ENCODE measurements around the gene BCHE. TPM values are rescaled to one million over a fixed set of nuclear protein-coding genes. Genes with fewer than 3 reads are reported as not detected.
A peak's percentile ranks its signal among the peaks of the same experiment; 100 is the strongest.

The BCHE gene
- total RNA-seq, result 1 to 10 TPM in 1 of 2 donors, under 1 TPM in 1; 0.37 to 4.2 TPM
- long read RNA-seq, transcript BCHE-201 (4 exons, 2,454 nt), result major isoform, 5 of 5 reads
- long read RNA-seq, partial matches to known transcripts, result 0 of 5 reads
- long read RNA-seq, other reads (novel, unspliced or antisense), result 0 of 5 reads

DNA sequence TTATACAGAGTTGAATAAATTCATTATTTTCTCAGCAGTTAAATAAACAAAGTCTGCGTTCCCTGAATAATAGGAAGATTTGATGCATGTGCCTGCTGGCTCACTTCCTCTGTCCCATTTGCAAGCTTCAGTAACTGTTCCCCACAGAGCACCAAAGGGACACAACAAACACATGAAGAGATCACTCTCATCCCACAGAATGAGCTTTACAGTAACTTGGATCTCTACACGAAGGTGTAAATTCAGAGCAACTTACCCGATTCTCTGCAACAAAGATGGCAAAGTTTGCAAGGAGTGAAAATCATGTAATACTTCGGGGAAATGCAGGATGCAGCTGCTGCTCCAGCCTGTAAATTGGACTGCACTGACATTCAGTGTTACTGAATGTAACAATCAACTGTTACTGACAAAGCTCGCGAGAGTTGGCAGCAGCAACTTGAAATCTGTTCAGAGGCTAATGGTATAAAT lies at the start of gene BCHE:
TSS of gene BCHE (minus strand) at position 366 of the 468 bp plus-strand sequence. CDS start 6,390 bp downstream, outside the sequence.
- ATAC-seq, result no peak
- intact Hi-C loops (cut with DNase I, micrococcal nuclease), result no loop called here
- peak; percentile 4 to 32 for DNase-seq

GRCh38 chr3:165885558-165886270 lies 48.5 kb upstream of the BCHE start:
- no peak for ATAC-seq
- no peak for DNase-seq
- intact Hi-C loops (cut with DNase I, micrococcal nuclease), result no loop called here

DNA sequence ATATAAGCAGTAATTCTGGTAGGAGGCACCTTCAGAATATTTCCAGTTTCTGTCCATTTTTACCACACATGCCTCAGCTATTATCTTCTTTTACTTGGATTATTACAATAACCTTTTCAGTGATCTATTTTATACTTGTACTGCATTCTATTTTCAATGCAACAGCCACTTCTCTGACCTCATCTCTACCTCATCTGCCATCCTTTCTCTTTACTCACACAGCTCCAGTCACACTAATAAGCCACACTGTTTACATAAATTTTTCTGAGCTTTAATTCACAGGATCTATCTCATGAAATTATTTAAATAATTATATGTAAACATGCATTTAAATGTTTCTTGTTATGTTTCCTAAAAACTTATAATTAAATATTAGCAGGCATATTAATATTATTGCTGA lies 47.3 kb upstream of the BCHE start:
- intact Hi-C loops (cut with DNase I, micrococcal nuclease), result no loop called here
- ATAC-seq (no peak), DNase-seq (no peak)

- ATAC-seq, result no peak
- no peak for DNase-seq
- intact Hi-C loops (cut with DNase I, micrococcal nuclease), result no loop called here
Observed at GRCh38 chr3:165883863-165884478, 46.7 kb upstream of the BCHE start.

- ATAC-seq, result no peak
- intact Hi-C loops (cut with DNase I, micrococcal nuclease), result no loop called here
- DNase-seq, result no peak
Observed at GRCh38 chr3:165883117-165883516, 45.9 kb upstream of the BCHE start.

DNA sequence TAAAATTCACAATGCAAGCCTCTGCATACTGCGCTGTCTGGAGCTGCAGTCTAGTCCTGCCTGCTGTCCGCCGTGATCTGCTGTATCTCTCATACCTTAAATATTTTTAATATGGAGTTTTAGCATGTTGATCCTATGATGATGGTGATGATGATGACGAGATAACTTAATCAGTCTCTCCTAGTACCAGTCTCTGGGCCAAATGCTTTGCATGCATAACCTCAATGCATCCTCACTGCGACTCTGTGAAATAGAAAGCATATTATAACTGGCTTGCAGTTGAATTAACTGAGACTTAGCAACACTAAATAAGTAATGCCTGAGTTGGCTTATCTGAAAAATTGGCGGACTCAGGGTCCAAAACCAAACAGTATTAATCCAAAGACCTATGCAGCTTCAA lies 38.4 kb upstream of the BCHE start:
- intact Hi-C loops (cut with DNase I, micrococcal nuclease), result no loop called here
- DNase-seq, result no peak
- ATAC-seq, result no peak

DNA sequence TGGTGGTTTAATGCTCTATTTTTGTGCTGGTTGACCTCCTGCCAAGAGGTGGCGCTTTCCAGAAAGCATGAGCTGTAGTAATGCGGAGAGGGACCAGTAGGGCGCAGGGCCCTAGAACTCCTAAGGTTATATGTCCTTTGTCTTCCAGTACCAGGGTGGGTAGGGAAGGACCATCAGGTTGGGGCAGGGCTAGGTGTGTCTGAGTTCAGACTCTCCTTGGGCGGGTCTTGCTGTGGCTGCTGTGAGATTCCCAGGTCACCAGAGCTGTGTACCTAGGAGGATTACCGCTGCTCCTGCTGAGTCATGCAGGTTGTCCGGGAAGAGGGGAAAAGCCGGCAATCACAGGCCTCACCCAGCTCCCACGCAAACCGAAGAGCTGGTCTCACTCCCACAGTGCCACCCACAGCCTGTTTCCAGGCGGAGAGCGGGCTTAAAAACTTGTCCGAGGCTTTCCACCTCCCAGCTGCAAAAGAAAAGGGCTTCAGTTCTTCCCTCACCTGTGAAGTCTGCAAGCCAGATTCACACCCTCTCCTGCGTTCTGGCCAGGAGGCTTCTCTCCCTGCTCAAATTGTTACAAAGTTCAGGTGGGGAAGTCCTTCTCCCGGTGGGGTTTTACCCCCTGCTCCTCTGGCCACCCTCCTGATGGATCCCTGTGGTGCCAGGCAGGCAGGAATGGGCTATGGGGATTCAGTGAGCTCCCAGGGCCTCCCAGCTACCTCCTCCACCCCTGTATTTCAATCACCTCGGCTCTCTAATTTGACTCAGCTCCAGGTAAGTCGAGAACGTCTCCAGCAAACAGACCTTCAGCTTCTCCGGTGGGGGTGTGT lies 37.7 kb upstream of the BCHE start:
- intact Hi-C loops (cut with DNase I, micrococcal nuclease), result no loop called here
- ATAC-seq (no peak), DNase-seq (no peak)

DNA sequence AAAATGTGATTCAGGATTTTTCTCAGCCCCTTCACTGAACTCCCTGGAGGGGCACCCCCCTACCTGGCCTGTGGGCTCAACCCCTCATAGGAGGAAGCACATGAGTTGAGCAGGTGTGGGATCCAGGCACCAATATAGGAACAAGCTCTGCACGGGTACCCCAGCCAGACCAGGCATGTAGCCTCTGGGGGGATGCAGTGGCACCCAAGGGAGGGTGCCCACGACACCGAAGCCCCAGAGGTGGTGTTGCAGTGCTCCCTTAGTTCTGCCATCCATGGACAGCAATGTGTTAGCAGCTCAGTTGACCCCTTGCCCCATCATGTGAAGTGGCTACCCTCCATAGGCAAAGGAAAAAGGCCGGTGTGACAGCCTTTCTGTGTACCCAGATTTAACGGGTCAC lies 30.9 kb upstream of the BCHE start:
- intact Hi-C loops (cut with DNase I, micrococcal nuclease), result no loop called here
- no peak for ATAC-seq

DNA sequence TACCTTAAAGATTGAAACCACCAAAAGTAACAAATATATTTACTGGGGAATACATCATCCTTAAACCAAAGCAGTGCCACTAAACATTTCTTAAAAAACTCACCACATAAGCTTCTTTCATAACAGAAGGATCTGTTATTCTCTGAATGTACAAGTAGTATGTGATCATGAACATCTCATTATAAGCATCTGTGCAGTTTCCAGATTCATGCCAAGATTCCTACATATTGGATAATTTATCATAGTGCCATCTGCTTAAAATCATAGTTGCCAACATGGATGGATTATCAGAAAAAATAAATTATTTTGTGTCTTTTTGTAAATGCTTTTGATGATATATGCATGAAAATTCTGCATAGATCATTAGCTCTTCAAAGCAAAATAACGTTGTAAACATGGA lies 21.8 kb upstream of the BCHE start:
- DNase-seq (no peak), ATAC-seq (no peak)
- intact Hi-C loops (cut with DNase I, micrococcal nuclease), result no loop called here

More for the DNA sequence above, 30.9 kb upstream of the BCHE start:
- DNase-seq, result no peak

GRCh38 chr3:165855581-165855980 lies 18.4 kb upstream of the BCHE start:
- intact Hi-C loops (cut with DNase I, micrococcal nuclease), result no loop called here
- no peak for DNase-seq
- ATAC-seq, result no peak

- intact Hi-C loops (cut with DNase I, micrococcal nuclease), result no loop called here
- DNase-seq (no peak), ATAC-seq (no peak)
Observed at GRCh38 chr3:165854696-165855095, 17.5 kb upstream of the BCHE start.

DNA sequence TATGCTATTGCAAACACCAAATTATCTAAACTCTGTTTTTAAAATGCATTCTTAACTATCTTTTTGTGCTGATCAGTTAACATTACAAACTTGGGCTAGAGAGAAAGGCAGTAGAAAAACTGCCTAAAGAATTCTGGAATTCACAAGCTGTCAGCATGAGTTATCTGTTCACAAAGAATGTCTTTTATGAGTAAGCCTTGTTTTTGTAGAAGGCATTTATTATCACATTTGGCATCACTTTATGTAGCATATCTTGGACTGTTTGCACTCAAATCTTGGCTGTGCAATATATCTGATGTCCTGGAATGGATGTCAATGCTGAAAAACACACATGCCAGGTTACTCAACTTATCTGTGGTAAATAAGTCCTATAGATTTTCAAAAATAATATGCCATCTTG lies 15.5 kb upstream of the BCHE start:
- intact Hi-C loops (cut with DNase I, micrococcal nuclease), result no loop called here
- DNase-seq (no peak), ATAC-seq (no peak)

DNA sequence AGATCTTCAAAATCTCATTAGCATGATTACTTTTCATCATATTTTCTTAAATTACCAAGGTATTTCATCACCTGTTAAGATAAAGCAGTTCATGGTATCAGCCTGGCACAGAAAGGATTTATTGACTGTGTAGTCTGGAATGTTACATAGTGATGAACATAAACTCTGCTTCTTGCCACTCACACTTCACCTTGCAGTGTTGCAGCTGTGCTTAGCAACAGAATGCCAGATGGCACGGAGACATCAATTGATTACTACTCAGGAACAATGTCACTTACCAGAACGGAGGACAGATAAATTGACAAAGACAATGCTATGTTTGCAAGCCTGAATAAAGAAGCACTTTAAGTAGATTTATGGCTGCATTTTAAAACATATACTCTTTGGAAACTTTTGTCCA lies 15.0 kb upstream of the BCHE start:
- no peak for ATAC-seq
- intact Hi-C loops (cut with DNase I, micrococcal nuclease), result no loop called here
- no peak for DNase-seq

GRCh38 chr3:165846056-165846455 lies 8.8 kb upstream of the BCHE start:
- ATAC-seq, result no peak

GRCh38 chr3:165839296-165840076 lies 2.3 kb upstream of the BCHE start:
- DNase-seq, result no peak
- intact Hi-C loops (cut with DNase I, micrococcal nuclease), result no loop called here

More at GRCh38 chr3:165846056-165846455, 8.8 kb upstream of the BCHE start:
- DNase-seq, result no peak
- intact Hi-C loops (cut with DNase I, micrococcal nuclease), result no loop called here

DNA sequence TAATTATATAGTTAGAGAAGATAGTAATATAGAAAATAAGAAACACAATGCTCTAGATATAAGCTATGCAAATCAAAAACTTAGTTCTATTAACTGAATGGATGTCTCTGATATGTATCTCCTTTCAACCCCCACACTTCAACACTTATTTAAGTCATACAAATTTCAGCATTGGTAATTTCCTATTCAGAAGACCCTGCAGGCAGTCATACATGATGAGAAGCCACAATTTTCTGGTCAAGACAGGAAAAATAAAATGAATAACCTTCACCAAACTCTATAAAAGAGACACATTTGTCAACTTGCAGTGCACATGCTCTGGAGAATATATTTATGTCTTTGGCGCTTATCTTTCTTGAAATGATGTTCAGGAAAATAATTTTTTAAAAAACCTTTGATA lies 578 bp upstream of the BCHE start:
- intact Hi-C loops (cut with DNase I, micrococcal nuclease), result no loop called here
- ATAC-seq (no peak), DNase-seq (no peak)

More at GRCh38 chr3:165839296-165840076, 2.3 kb upstream of the BCHE start:
- no peak for ATAC-seq

- ATAC-seq, result no peak
- DNase-seq, result no peak
- intact Hi-C loops (cut with DNase I, micrococcal nuclease), result no loop called here
Observed at GRCh38 chr3:165835431-165835830, 1.8 kb downstream of the BCHE start.

DNA sequence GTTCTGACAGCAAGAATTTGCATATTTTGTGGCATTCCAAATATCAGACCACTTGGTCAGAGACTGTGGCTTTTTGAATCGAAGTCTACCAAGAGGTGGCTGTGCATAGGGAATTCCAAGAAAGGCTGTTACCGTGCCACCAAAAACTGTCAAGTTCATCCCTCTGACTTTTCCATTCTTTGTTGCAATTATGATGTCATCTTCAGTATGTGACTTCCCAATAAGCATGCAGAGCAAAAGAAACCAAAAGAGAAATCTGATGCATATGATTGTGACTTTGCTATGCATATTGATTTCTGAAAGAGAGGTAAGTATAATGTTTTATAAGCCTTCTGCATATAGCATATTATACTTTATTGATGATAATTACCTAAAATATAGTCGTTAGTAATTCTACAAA lies 6.5 kb downstream of the BCHE start:
- ATAC-seq, result no peak
- intact Hi-C loops (cut with DNase I, micrococcal nuclease), result no loop called here
- DNase-seq, result no peak

DNA sequence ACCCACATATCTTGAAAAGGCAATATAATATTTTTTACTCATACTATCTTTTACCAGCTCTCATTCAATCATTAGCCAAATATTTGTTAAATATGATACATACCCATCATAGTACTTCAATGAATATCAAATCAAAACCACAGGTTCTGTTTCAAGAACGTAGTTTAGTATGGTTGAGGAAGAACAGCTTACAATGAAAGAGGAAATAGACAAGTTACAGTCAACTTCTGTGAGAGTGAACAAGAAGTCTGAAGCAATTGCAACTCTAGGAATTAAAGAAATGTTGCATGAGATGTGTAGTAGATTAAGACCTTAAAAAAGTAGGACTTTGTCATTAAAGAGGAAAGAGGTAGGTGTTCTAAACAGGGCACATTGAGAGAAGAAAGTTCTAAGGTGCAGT lies 9.3 kb downstream of the BCHE start:
- DNase-seq (no peak), ATAC-seq (no peak)
- intact Hi-C loops (cut with DNase I, micrococcal nuclease), result no loop called here
